ENCODE measurements around the gene DYNC1I1.

The DYNC1I1 gene

GRCh38 chr7:96104984-96105383 is 332.6 kb downstream of the DYNC1I1 start:
- no peak for DNase-seq (ENCODE audit: extremely low spot score)
- ChIA-PET CTCF (interaction anchor here (1.1 kb wide), 1 partner anchor 26 kb away, joined by 3 read pairs; no protein-coding TSS in a partner anchor), POLR2A (no interaction called here)
- no peak for TF ChIP-seq CTCF (IDR thresholded peaks at IDR 0.05; ENCODE audit: control extremely low read depth, extremely low read depth, low read depth, missing control alignments)

- CTCF ChIA-PET: no interaction called here
- TF ChIP-seq CTCF (IDR thresholded peaks at IDR 0.05; ENCODE audit: control extremely low read depth, extremely low read depth, low read depth, missing control alignments): no peak
- POLR2A ChIA-PET: no interaction called here
Measured at GRCh38 chr7:96111405-96111804, 339.1 kb downstream of the DYNC1I1 start.

GRCh38 chr7:96114190-96114589 is 341.8 kb downstream of the DYNC1I1 start:
- ChIA-PET CTCF (no interaction called here), POLR2A (no interaction called here)
- no peak for DNase-seq (ENCODE audit: extremely low spot score)
- no peak for TF ChIP-seq CTCF (IDR thresholded peaks at IDR 0.05; ENCODE audit: control extremely low read depth, extremely low read depth, low read depth, missing control alignments)

More at GRCh38 chr7:96111405-96111804, 339.1 kb downstream of the DYNC1I1 start:
- no peak for DNase-seq (ENCODE audit: extremely low spot score)

GRCh38 chr7:96116173-96116572 is 343.8 kb downstream of the DYNC1I1 start:
- no peak for TF ChIP-seq CTCF (IDR thresholded peaks at IDR 0.05; ENCODE audit: control extremely low read depth, extremely low read depth, low read depth, missing control alignments)
- POLR2A ChIA-PET: no interaction called here
- DNase-seq (ENCODE audit: extremely low spot score): no peak
- CTCF ChIA-PET: interaction anchor here (1.2 kb wide), 1 partner anchor 30 kb away, joined by 3 read pairs; no protein-coding TSS in a partner anchor

- no peak for DNase-seq (ENCODE audit: extremely low spot score)
- TF ChIP-seq CTCF (IDR thresholded peaks at IDR 0.05; ENCODE audit: control extremely low read depth, extremely low read depth, low read depth, missing control alignments): no peak
- ChIA-PET CTCF (no interaction called here), POLR2A (no interaction called here)
Measured at GRCh38 chr7:96118449-96119001, 346.2 kb downstream of the DYNC1I1 start.

- ChIA-PET CTCF (no interaction called here), POLR2A (no interaction called here)
- TF ChIP-seq CTCF (IDR thresholded peaks at IDR 0.05; ENCODE audit: control extremely low read depth, extremely low read depth, low read depth, missing control alignments): no peak
- no peak for DNase-seq (ENCODE audit: extremely low spot score)
Measured at GRCh38 chr7:96120445-96121225, 348.3 kb downstream of the DYNC1I1 start.

All from GM10248 (cell line).